Liver (tissue), 9 donors: ENCODE data around the gene KDM7A. TPM values are rescaled to one million over a fixed set of nuclear protein-coding genes. Genes with fewer than 3 reads are reported as not detected.

Experiments
- DNase-seq: peaks from one replicate; pipeline ENCODE4 v3.0.0-alpha.2; 2017; ENCODE audit warnings: low spot score
- H3K27ac ChIP-seq, 2 donors: one replicate each; pipeline ENCODE4 v1.7.0; 2013; ENCODE audit warnings: inconsistent platforms in 2 of 2, low read length in 2 of 2, control low read depth in 1 of 2, low read depth in 1 of 2, mild to moderate bottlenecking in 1 of 2
- H3K27me3 ChIP-seq, 4 donors: one replicate each; pipeline versions ENCODE4 v1.6.1 to v1.7.0; 2013; ENCODE audit warnings: low read length in 3 of 4, inconsistent platforms in 1 of 4, mild to moderate bottlenecking in 1 of 4, moderate library complexity in 1 of 4; ENCODE audit not compliant: control insufficient read depth in 4 of 4, insufficient read depth in 4 of 4
- H3K36me3 ChIP-seq, 4 donors: one replicate each; pipeline versions ENCODE4 v1.6.1 to v1.7.0; 2013; ENCODE audit warnings: low read length in 3 of 4, mild to moderate bottlenecking in 3 of 4, low read depth in 1 of 4, moderate library complexity in 1 of 4; ENCODE audit not compliant: control insufficient read depth in 4 of 4, insufficient read depth in 3 of 4
- H3K4me1 ChIP-seq, 4 donors: one replicate each; pipeline versions ENCODE4 v1.6.1 to v1.7.0; 2013; ENCODE audit warnings: low read length in 3 of 4, mild to moderate bottlenecking in 3 of 4, moderate library complexity in 1 of 4; ENCODE audit not compliant: control insufficient read depth in 4 of 4, insufficient read depth in 4 of 4
- H3K4me3 ChIP-seq, 3 donors: one replicate each; pipeline versions ENCODE4 v1.6.1 to v1.7.0; 2013; ENCODE audit warnings: low read length in 3 of 3, control low read depth in 1 of 3, low read depth in 1 of 3, mild to moderate bottlenecking in 1 of 3
- H3K9ac ChIP-seq, 2 donors: one replicate each; pipeline ENCODE4 v1.7.0; 2013; ENCODE audit warnings: low read length in 2 of 2, mild to moderate bottlenecking in 2 of 2, moderate library complexity in 2 of 2, control low read depth in 1 of 2, low read depth in 1 of 2
- H3K9me3 ChIP-seq, 4 donors: one replicate each; pipeline versions ENCODE4 v1.6.1 to v1.7.0; 2013; ENCODE audit warnings: low read length in 3 of 4; ENCODE audit not compliant: control insufficient read depth in 4 of 4
- FOXA1 ChIP-seq: IDR thresholded peaks from 2 replicates; pipeline ENCODE4 v1.6.1; 2016; ENCODE audit warnings: antibody characterized with exemption
- FOXA2 ChIP-seq: IDR thresholded peaks from 2 replicates; pipeline ENCODE4 v1.6.1; 2016; ENCODE audit warnings: antibody characterized with exemption
- GABPA ChIP-seq, 2 donors: IDR thresholded peaks in 1 of 2; conservative IDR thresholded peaks in 1 of 2; 2 replicates each; pipeline ENCODE4 v1.6.1; 2016; ENCODE audit warnings: antibody characterized with exemption in 2 of 2, mild to moderate bottlenecking in 1 of 2, moderate library complexity in 1 of 2
- HNF4A ChIP-seq, 2 donors: conservative IDR thresholded peaks; 2 replicates each; pipeline ENCODE4 v1.6.1; 2016; ENCODE audit warnings: antibody characterized with exemption in 2 of 2, mild to moderate bottlenecking in 2 of 2
- NR2F2 ChIP-seq: IDR thresholded peaks from 2 replicates; pipeline ENCODE4 v1.6.1; 2016; ENCODE audit warnings: antibody characterized with exemption
- SP1 ChIP-seq: IDR thresholded peaks from 2 replicates; pipeline ENCODE4 v1.6.1; 2018; ENCODE audit warnings: antibody characterized with exemption, mild to moderate bottlenecking
- TAF1 ChIP-seq: conservative IDR thresholded peaks from 2 replicates; pipeline ENCODE4 v1.6.1; 2016; ENCODE audit warnings: antibody characterized with exemption, mild to moderate bottlenecking
- WGBS: extraction: QIAGEN DNeasy Blood & Tissue Kit; methylation state at CpG from one replicate; pipeline ENCODE4 v1.1.7; 2013; 5-methylcytosine and 5-hydroxymethylcytosine counted together
- polyA plus RNA-seq, 2 donors: library from polyadenylated mRNA; stranded (reverse) in 1 of 2; unstranded in 1 of 2; fragments of 200-250 nt in 1 of 2; fragments of >200 nt in 1 of 2; fragmentation: Nextera tagmentation in 1 of 2; extraction: Ambion mirVana in 1 of 2; gene quantifications; one replicate each; pipeline versions ENCODE4 v1.2.1 to v1.2.3, GENCODE V29; 2013 to 2015
- total RNA-seq, 2 donors: library from RNA; depleted of rRNA; stranded (reverse); fragments of >200 nt; gene quantifications; one replicate each; pipeline ENCODE4 v1.2.3, GENCODE V29; 2014
- TF ChIP-seq, protein P1 (sequence below): IDR thresholded peaks from 2 replicates; pipeline ENCODE4 v1.6.1; 2016; ENCODE audit warnings: antibody characterized with exemption
- TF ChIP-seq, protein P2 (sequence below): IDR thresholded peaks from 2 replicates; pipeline ENCODE4 v1.6.1; 2016; ENCODE audit warnings: antibody characterized with exemption, mild to moderate bottlenecking
- TF ChIP-seq, protein P3 (sequence below): fragments of 150-350 bp; IDR thresholded peaks from 2 replicates; pipeline ENCODE4 v1.5.1; 2017; ENCODE audit warnings: improper control_type of control experiment, low read depth, low read length; ENCODE audit not compliant: missing input control
- TF ChIP-seq, protein P4 (sequence below): IDR thresholded peaks from 2 replicates; pipeline ENCODE4 v1.6.1; 2016; ENCODE audit warnings: antibody characterized with exemption
- donor health status: healthy.
- donor health status: healthy.
- donor health status: healthy.
- donor health status: healthy.
- donor health status: healthy.

The KDM7A gene
- total and polyA plus RNA-seq, 4 donors, result 1.9 to 27.5 (median 9.9) TPM

DNA sequence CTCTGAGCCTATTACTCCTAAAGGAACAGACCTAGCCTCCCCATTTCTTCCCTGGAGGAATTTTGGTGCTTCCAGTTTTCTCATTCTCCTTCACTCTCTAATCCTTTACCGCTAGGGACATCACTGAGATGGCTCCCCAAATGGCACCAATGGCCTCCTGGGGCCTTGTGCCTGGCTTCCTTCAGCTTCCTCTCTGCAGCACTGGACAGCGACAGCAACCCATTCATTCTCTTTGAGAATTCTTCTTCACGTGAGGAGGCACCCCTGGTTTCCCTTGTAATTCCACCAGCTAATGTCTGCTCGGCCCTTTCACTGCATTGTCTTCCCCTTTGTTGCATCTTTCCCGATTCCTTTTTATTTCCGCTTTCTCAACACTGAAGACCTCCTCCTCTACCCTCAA is 24.6 kb upstream of the KDM7A start:
- Histone ChIP-seq H3K27me3 (no peaks in the 10 kb centered on the region), H3K9ac (no peak overlapping the region), H3K4me3 (no peak overlapping the region), H3K4me1 (no peaks in the 10 kb centered on the region), H3K9me3 (no peaks in the 10 kb centered on the region), H3K36me3 (no peaks in the 10 kb centered on the region), H3K27ac (no peak overlapping the region)
- no peak for DNase-seq
- TF ChIP-seq TAF1 (no peak), GABPA (IDR thresholded peaks at IDR 0.05 in 1 of 2, conservative IDR thresholded peaks at IDR 0.05 in 1 of 2) (no peak), FOXA1 (no peak), HNF4A (conservative IDR thresholded peaks at IDR 0.05) (no peak), FOXA2 (no peak), NR2F2 (no peak)
- TF ChIP-seq, protein P1, sequence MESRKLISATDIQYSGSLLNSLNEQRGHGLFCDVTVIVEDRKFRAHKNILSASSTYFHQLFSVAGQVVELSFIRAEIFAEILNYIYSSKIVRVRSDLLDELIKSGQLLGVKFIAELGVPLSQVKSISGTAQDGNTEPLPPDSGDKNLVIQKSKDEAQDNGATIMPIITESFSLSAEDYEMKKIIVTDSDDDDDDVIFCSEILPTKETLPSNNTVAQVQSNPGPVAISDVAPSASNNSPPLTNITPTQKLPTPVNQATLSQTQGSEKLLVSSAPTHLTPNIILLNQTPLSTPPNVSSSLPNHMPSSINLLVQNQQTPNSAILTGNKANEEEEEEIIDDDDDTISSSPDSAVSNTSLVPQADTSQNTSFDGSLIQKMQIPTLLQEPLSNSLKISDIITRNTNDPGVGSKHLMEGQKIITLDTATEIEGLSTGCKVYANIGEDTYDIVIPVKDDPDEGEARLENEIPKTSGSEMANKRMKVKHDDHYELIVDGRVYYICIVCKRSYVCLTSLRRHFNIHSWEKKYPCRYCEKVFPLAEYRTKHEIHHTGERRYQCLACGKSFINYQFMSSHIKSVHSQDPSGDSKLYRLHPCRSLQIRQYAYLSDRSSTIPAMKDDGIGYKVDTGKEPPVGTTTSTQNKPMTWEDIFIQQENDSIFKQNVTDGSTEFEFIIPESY, result no peak
- TF ChIP-seq, protein P2, sequence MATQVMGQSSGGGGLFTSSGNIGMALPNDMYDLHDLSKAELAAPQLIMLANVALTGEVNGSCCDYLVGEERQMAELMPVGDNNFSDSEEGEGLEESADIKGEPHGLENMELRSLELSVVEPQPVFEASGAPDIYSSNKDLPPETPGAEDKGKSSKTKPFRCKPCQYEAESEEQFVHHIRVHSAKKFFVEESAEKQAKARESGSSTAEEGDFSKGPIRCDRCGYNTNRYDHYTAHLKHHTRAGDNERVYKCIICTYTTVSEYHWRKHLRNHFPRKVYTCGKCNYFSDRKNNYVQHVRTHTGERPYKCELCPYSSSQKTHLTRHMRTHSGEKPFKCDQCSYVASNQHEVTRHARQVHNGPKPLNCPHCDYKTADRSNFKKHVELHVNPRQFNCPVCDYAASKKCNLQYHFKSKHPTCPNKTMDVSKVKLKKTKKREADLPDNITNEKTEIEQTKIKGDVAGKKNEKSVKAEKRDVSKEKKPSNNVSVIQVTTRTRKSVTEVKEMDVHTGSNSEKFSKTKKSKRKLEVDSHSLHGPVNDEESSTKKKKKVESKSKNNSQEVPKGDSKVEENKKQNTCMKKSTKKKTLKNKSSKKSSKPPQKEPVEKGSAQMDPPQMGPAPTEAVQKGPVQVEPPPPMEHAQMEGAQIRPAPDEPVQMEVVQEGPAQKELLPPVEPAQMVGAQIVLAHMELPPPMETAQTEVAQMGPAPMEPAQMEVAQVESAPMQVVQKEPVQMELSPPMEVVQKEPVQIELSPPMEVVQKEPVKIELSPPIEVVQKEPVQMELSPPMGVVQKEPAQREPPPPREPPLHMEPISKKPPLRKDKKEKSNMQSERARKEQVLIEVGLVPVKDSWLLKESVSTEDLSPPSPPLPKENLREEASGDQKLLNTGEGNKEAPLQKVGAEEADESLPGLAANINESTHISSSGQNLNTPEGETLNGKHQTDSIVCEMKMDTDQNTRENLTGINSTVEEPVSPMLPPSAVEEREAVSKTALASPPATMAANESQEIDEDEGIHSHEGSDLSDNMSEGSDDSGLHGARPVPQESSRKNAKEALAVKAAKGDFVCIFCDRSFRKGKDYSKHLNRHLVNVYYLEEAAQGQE, result no peak
- TF ChIP-seq, protein P3, sequence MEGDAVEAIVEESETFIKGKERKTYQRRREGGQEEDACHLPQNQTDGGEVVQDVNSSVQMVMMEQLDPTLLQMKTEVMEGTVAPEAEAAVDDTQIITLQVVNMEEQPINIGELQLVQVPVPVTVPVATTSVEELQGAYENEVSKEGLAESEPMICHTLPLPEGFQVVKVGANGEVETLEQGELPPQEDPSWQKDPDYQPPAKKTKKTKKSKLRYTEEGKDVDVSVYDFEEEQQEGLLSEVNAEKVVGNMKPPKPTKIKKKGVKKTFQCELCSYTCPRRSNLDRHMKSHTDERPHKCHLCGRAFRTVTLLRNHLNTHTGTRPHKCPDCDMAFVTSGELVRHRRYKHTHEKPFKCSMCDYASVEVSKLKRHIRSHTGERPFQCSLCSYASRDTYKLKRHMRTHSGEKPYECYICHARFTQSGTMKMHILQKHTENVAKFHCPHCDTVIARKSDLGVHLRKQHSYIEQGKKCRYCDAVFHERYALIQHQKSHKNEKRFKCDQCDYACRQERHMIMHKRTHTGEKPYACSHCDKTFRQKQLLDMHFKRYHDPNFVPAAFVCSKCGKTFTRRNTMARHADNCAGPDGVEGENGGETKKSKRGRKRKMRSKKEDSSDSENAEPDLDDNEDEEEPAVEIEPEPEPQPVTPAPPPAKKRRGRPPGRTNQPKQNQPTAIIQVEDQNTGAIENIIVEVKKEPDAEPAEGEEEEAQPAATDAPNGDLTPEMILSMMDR, result no peak
- 89% methylated on average over 6 of the region's 6 CpGs for WGBS

DNA sequence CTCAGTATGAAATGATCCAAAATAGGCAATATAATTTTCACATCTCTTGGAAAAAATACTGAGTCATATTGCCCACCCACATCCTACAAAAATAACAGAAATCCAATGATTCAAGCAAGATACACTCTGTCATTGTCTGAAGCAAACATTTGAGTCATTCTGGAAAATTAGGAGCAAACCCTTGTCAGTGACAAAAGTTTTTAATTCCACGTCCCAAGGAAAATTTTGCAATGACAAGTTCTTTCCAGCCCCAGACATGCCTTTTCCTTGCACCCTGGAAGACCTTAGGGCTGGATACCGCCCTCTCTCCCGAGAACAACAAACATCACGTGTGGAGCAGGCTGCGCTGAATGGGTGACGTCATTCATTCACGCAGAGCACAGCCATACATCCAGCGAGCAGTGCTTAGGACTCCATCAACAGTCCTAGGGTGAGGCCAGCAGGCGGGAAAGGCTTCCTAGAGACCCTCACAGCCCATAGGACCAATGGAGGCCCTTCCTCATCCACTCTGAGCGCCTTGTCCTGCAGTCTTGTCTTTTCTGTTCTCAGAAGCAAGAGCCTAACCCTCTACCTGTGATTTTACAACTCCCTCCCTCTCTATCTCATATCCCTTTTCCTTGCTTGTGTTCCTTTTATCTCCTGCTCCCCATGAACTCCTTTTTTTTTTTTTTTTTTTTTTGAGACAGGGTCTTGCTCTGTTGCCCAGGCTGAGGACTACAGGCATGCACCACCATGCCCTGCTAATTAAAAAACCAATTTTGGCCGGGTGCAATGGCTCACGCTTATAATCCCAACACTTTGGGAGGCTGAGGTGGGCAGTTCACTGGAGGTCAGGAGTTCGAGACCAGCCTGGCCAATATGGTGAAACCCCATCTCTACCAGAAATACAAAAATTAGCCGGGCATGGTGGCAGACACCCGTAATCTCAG is 23.5 kb upstream of the KDM7A start:
- no peaks in the 10 kb centered on the region for H3K4me1 ChIP-seq
- H3K27ac ChIP-seq, result no peak overlapping the region
- no peaks in the 10 kb centered on the region for H3K9me3 ChIP-seq
- H3K27me3 ChIP-seq, result no peaks in the 10 kb centered on the region
- no peaks in the 10 kb centered on the region for H3K36me3 ChIP-seq
- no peak overlapping the region for H3K9ac ChIP-seq
- no peak overlapping the region for H3K4me3 ChIP-seq
- TF ChIP-seq HNF4A (conservative IDR thresholded peaks at IDR 0.05), result no peak
- TF ChIP-seq, protein P4, sequence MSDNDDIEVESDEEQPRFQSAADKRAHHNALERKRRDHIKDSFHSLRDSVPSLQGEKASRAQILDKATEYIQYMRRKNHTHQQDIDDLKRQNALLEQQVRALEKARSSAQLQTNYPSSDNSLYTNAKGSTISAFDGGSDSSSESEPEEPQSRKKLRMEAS, result no peak
- TF ChIP-seq, protein P1, result no peak
- no peak for TF ChIP-seq SP1
- TF ChIP-seq TAF1, result no peak
- no peak for DNase-seq
- WGBS, result 89% methylated on average over 15 of the region's 15 CpGs
